Activated CD8-positive, alpha-beta memory T cell treated with anti-CD3 and anti-CD28 coated beads, Interleukin-2, amount 50 U/mL, for 4 hours (primary cell): Measurements from ENCODE around the gene ITGA1.

Experiments used
- DNase-seq: peaks from one replicate; pipeline ENCODE4 v3.0.0-alpha.2; 2020

Gene ITGA1

GRCh38 chr5:52773342-52773741 is 14.4 kb upstream of the ITGA1 start:
- no peak for DNase-seq

- DNase-seq: no peak
Observed at GRCh38 chr5:52774005-52774410, 13.7 kb upstream of the ITGA1 start.

GRCh38 chr5:52776116-52776515 is 11.6 kb upstream of the ITGA1 start:
- peak; percentile 52 for DNase-seq

GRCh38 chr5:52777186-52777585 is 10.5 kb upstream of the ITGA1 start:
- DNase-seq: no peak

GRCh38 chr5:52778781-52779180 is 8.9 kb upstream of the ITGA1 start:
- no peak for DNase-seq

- DNase-seq: no peak
Observed at GRCh38 chr5:52779213-52779612, 8.5 kb upstream of the ITGA1 start.

GRCh38 chr5:52783226-52783959 is 4.3 kb upstream of the ITGA1 start:
- DNase-seq: no peak

GRCh38 chr5:52784737-52785136 is 3.0 kb upstream of the ITGA1 start:
- DNase-seq: no peak

- no peak for DNase-seq
Observed at GRCh38 chr5:52786391-52786790, 1.3 kb upstream of the ITGA1 start.

GRCh38 chr5:52786949-52787599 is 642 bp upstream of the ITGA1 start:
- peak; percentile 49 for DNase-seq

- DNase-seq: no peak
Observed at GRCh38 chr5:52788505-52788821, 747 bp downstream of the ITGA1 start.

GRCh38 chr5:52789378-52789777 is 1.7 kb downstream of the ITGA1 start:
- no peak for DNase-seq

GRCh38 chr5:52789851-52790250 is 2.1 kb downstream of the ITGA1 start:
- DNase-seq: no peak

- DNase-seq: no peak
Observed at GRCh38 chr5:52791366-52791765, 3.6 kb downstream of the ITGA1 start.

GRCh38 chr5:52794519-52794918 is 6.8 kb downstream of the ITGA1 start:
- DNase-seq: no peak

GRCh38 chr5:52796031-52796430 is 8.3 kb downstream of the ITGA1 start:
- DNase-seq: no peak

GRCh38 chr5:52796516-52797103 is 8.9 kb downstream of the ITGA1 start:
- no peak for DNase-seq

GRCh38 chr5:52798938-52799337 is 11.2 kb downstream of the ITGA1 start:
- DNase-seq: no peak

- DNase-seq: no peak
Observed at GRCh38 chr5:52799358-52799982, 11.8 kb downstream of the ITGA1 start.

- peak; percentile 96 for DNase-seq
Observed at GRCh38 chr5:52799983-52800393, 12.3 kb downstream of the ITGA1 start.

GRCh38 chr5:52800394-52801213 is 12.9 kb downstream of the ITGA1 start:
- peak; percentile 49 for DNase-seq

- no peak for DNase-seq
Observed at GRCh38 chr5:52801329-52801728, 13.6 kb downstream of the ITGA1 start.
